ENCODE measurements around the gene OR2A12.
"Not testable (repeated sequence)": the region's sequence is repeated elsewhere in the genome, so short reads cannot be mapped to it uniquely, and the experiment has no call there.

Gene OR2A12

GRCh38 chr7:144109283-144109682, 23.2 kb downstream of the OR2A12 start, which contains the start of gene OR2A2:
Gene OR2A2 (plus strand): TSS chr7:144109583. CDS start chr7:144109583, 0 bp downstream.
- no peak for TF ChIP-seq Cebpa-rat (IDR thresholded peaks at IDR 0.05)
- Histone ChIP-seq H4K20me1 (no peaks in the 10 kb centered on the region), H3K4me2 (no peak within 1 kb of the TSS)

GRCh38 chr7:144110272-144110671, 24.2 kb downstream of the OR2A12 start:
- Histone ChIP-seq H3K4me2 (no peak overlapping the region), H3K4me1 (peaks cover 0 to 8% (median 5%) of the 10 kb centered on the region in 10 experiments; a peak in 9 of 20 replicates), H3K36me3 (no peaks in the 10 kb centered on the region), H3K4me3 (no peak overlapping the region), H3K9ac (no peak overlapping the region), H3K27ac (no peak overlapping the region), H3K9me3 (replicated peaks in 1 of 11) (no peaks in the 10 kb centered on the region), H3K27me3 (no peaks in the 10 kb centered on the region), H4K20me1 (no peaks in the 10 kb centered on the region)
- TF ChIP-seq Cebpa-rat (IDR thresholded peaks at IDR 0.05), result no peak

More at GRCh38 chr7:144109283-144109682, 23.2 kb downstream of the OR2A12 start, which contains the start of gene OR2A2:
- H3K9ac ChIP-seq, result no peak within 1 kb of the TSS
- H3K27ac ChIP-seq, result no peak within 1 kb of the TSS
- H3K4me1 ChIP-seq, result peaks cover 0 to 8% (median 5%) of the 10 kb centered on the region in 10 experiments; a peak in 9 of 20 replicates
- H3K27me3 ChIP-seq, result no peaks in the 10 kb centered on the region
- no peaks in the 10 kb centered on the region for H3K9me3 ChIP-seq (replicated peaks in 1 of 11)
- no peaks in the 10 kb centered on the region for H3K36me3 ChIP-seq
- no peak within 1 kb of the TSS for H3K4me3 ChIP-seq

- Histone ChIP-seq H3K36me3 (no peaks in the 10 kb centered on the region), H3K27me3 (no peaks in the 10 kb centered on the region), H3K4me1 (no peaks in the 10 kb centered on the region), H3K27ac (no peak overlapping the region), H3K9ac (no peak overlapping the region), H3K4me3 (no peak overlapping the region), H4K20me1 (no peaks in the 10 kb centered on the region), H3K9me3 (replicated peaks in 1 of 11) (no peaks in the 10 kb centered on the region), H3K4me2 (no peak overlapping the region)
- no peak for TF ChIP-seq Cebpa-rat (IDR thresholded peaks at IDR 0.05)
Measured at GRCh38 chr7:144113651-144114050, 27.6 kb downstream of the OR2A12 start.

- Histone ChIP-seq H3K27ac (no peak overlapping the region), H3K4me3 (no peak overlapping the region), H4K20me1 (no peaks in the 10 kb centered on the region), H3K27me3 (no peaks in the 10 kb centered on the region), H3K9ac (no peak overlapping the region), H3K9me3 (replicated peaks in 1 of 11) (no peaks in the 10 kb centered on the region), H3K4me1 (no peaks in the 10 kb centered on the region), H3K36me3 (no peaks in the 10 kb centered on the region), H3K4me2 (no peak overlapping the region)
- no peak for TF ChIP-seq Cebpa-rat (IDR thresholded peaks at IDR 0.05)
Measured at GRCh38 chr7:144118341-144118740, 32.3 kb downstream of the OR2A12 start.

GRCh38 chr7:144122876-144123275, 36.8 kb downstream of the OR2A12 start, which contains the start of gene OR2A14:
Gene OR2A14 (plus strand): TSS chr7:144123176. CDS start chr7:144129113, 5,937 bp downstream.
- H4K20me1 ChIP-seq, result no peaks in the 10 kb centered on the region
- no peak within 1 kb of the TSS for H3K27ac ChIP-seq
- no peaks in the 10 kb centered on the region for H3K9me3 ChIP-seq (replicated peaks in 1 of 11)
- no peaks in the 10 kb centered on the region for H3K36me3 ChIP-seq
- no peaks in the 10 kb centered on the region for H3K27me3 ChIP-seq
- H3K4me1 ChIP-seq, result no peaks in the 10 kb centered on the region
- H3K4me3 ChIP-seq, result no peak within 1 kb of the TSS
- no peak within 1 kb of the TSS for H3K4me2 ChIP-seq
- no peak within 1 kb of the TSS for H3K9ac ChIP-seq
- no peak for TF ChIP-seq Cebpa-rat (IDR thresholded peaks at IDR 0.05)

- H4K20me1 ChIP-seq, result no peaks in the 10 kb centered on the region
- H3K27ac ChIP-seq, result no peak overlapping the region
- no peaks in the 10 kb centered on the region for H3K9me3 ChIP-seq (replicated peaks in 1 of 11)
- H3K27me3 ChIP-seq, result no peaks in the 10 kb centered on the region
- H3K36me3 ChIP-seq, result no peaks in the 10 kb centered on the region
- TF ChIP-seq Cebpa-rat (IDR thresholded peaks at IDR 0.05), result no peak
- no peak overlapping the region for H3K4me3 ChIP-seq
- H3K4me2 ChIP-seq, result no peak overlapping the region
- H3K9ac ChIP-seq, result no peak overlapping the region
- no peaks in the 10 kb centered on the region for H3K4me1 ChIP-seq
Measured at GRCh38 chr7:144127714-144128334, 41.7 kb downstream of the OR2A12 start.

GRCh38 chr7:144129601-144130000, 43.5 kb downstream of the OR2A12 start:
- H3K4me1 ChIP-seq; H3K4me2 ChIP-seq; H3K4me3 ChIP-seq; H3K9me3 ChIP-seq (replicated peaks in 1 of 11); H4K20me1 ChIP-seq; H3K9ac ChIP-seq; H3K36me3 ChIP-seq; H3K27me3 ChIP-seq; H3K27ac ChIP-seq: not testable (repeated sequence)

- no peak overlapping the region for H3K4me3 ChIP-seq
- no peaks in the 10 kb centered on the region for H3K27me3 ChIP-seq
- no peak for TF ChIP-seq Cebpa-rat (IDR thresholded peaks at IDR 0.05)
- no peaks in the 10 kb centered on the region for H3K9me3 ChIP-seq (replicated peaks in 1 of 11)
- H3K9ac ChIP-seq, result no peak overlapping the region
- no peaks in the 10 kb centered on the region for H3K4me1 ChIP-seq
- no peak overlapping the region for H3K4me2 ChIP-seq
- no peaks in the 10 kb centered on the region for H4K20me1 ChIP-seq
- H3K36me3 ChIP-seq, result no peaks in the 10 kb centered on the region
- H3K27ac ChIP-seq, result no peak overlapping the region
Measured at GRCh38 chr7:144130730-144131129, 44.7 kb downstream of the OR2A12 start.

GRCh38 chr7:144132262-144132661, 46.2 kb downstream of the OR2A12 start:
- Histone ChIP-seq H3K36me3 (no peaks in the 10 kb centered on the region), H3K4me3 (no peak overlapping the region), H3K4me1 (no peaks in the 10 kb centered on the region), H4K20me1 (no peaks in the 10 kb centered on the region), H3K9ac (no peak overlapping the region), H3K9me3 (replicated peaks in 1 of 11) (no peaks in the 10 kb centered on the region), H3K27me3 (no peaks in the 10 kb centered on the region), H3K27ac (no peak overlapping the region), H3K4me2 (no peak overlapping the region)
- no peak for TF ChIP-seq Cebpa-rat (IDR thresholded peaks at IDR 0.05)

GRCh38 chr7:144133307-144133706, 47.2 kb downstream of the OR2A12 start:
- no peak for TF ChIP-seq Cebpa-rat (IDR thresholded peaks at IDR 0.05)
- no peak overlapping the region for H3K27ac ChIP-seq
- no peaks in the 10 kb centered on the region for H3K4me1 ChIP-seq
- no peaks in the 10 kb centered on the region for H3K36me3 ChIP-seq
- no peak overlapping the region for H3K9ac ChIP-seq
- H3K9me3 ChIP-seq (replicated peaks in 1 of 11), result no peaks in the 10 kb centered on the region
- H3K4me2 ChIP-seq, result no peak overlapping the region
- H3K4me3 ChIP-seq, result no peak overlapping the region
- H3K27me3 ChIP-seq, result no peaks in the 10 kb centered on the region
- no peaks in the 10 kb centered on the region for H4K20me1 ChIP-seq

Measured in BLaER1 treated with 17β-estradiol and CSF1 and Interleukin-3, amounts not matched to agents 10 nM and 100 nM (cell line).